Mesenteric fat pad (tissue), 1 donor: ENCODE measurements around the gene ARHGAP22. TPM values are rescaled to one million over a fixed set of nuclear protein-coding genes. Genes with fewer than 3 reads are reported as not detected.

ENCODE experiments used
- DNase-seq: peaks from one replicate; pipeline ENCODE4 v3.0.0-alpha.2; 2020; ENCODE audit warnings: low spot score
- total RNA-seq: library from RNA; stranded (reverse); fragmentation: NEBNext Ultra II Directional; extraction: Animal tissue kit (Norgen Biotek cat#: 25700); gene quantifications from one replicate; pipeline ENCODE4 v1.2.1, GENCODE V29; 2021
- donor health status: DM: yes; HTN: yes; CAD: no.

ARHGAP22 gene
- total RNA-seq, 1 donor from 2014 or later = 8.8 TPM

DNA sequence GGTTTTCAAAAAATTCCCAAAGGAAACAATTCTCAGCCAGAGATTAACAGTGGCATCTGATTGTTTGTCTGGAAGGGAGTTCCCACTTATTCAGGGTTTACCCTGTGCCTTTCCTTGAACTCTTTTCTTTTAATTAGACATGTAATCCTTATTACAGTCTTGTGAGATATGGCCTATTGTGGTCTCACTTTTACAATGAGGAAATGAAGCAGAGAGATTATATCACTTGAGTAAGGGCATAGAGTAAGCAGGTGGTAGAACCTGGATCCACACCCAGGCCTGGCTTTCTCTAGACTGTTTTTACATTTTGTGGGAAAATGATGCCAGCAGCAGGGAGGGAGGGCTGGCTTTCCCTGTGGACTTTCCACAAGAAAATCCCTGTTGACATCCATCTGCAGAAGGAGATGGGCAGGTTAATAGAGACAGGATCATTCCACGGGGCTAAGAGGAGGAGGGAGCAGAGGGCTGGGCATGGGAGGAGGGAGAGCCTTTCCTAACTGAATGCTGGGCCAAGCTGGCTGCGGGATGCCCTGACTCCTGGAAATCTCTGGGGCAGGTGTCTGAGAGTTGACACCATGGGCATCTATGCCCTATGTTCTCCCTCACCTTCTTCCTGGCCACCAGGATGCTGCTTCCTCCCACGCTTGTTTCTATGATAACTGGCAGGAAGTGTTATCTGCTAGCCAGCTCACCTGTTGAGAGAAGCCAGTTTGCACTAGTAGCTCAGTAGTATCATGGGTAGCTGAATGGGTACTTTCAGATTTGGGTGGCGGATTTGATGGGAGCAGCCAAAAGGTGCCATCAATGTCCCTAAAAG lies 28.7 kb upstream of the ARHGAP22 start:
- DNase-seq = no peak

DNA sequence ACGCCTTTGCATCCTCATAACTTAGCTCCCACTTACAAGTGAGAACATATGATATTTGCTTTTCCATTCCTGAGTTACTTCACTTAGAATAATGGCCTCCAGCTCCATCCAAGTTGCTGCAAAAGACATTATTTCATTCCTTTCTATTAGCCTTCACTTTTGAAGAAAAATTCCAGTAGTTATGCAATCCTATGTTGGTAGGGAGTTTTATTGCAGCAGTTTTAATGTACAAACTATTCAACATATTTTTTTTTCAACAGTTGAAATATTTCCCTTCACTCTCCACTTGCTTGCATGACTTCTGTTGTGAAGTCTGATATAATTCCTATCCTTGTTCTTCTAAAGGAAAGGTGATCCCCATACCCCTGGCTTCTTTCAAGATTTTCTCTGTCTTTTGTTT lies 27.3 kb upstream of the ARHGAP22 start:
- DNase-seq = no peak

DNA sequence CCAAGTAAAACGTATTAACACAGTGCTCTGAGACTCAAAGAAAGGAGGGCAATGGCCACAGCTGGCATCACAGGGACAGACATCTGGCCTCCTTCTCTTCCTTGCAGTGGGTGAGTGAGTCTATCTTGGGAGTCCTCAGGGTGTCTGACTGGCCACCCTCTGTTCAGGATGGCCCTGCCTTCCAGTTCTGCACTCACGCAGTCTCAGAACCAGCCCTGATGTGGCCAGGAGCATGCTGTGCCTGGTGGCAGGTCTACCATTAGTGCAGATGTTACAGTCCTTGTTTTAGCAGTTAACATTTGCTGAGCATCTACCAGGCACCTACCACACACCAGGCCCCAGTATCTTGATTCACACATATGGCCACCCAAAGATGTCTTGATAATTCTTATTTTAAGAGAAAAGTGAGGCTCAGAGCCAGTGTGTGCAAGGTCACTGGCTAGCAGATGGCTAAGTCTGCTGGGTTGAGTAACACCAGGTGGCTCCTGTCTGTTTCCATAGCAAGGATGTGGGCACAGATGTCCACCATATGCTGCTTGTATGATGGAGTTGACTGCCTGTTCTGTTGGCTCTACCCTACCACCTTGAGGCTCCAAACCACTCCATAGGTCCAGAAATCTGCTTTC lies 23.2 kb upstream of the ARHGAP22 start:
- no peak for DNase-seq

DNA sequence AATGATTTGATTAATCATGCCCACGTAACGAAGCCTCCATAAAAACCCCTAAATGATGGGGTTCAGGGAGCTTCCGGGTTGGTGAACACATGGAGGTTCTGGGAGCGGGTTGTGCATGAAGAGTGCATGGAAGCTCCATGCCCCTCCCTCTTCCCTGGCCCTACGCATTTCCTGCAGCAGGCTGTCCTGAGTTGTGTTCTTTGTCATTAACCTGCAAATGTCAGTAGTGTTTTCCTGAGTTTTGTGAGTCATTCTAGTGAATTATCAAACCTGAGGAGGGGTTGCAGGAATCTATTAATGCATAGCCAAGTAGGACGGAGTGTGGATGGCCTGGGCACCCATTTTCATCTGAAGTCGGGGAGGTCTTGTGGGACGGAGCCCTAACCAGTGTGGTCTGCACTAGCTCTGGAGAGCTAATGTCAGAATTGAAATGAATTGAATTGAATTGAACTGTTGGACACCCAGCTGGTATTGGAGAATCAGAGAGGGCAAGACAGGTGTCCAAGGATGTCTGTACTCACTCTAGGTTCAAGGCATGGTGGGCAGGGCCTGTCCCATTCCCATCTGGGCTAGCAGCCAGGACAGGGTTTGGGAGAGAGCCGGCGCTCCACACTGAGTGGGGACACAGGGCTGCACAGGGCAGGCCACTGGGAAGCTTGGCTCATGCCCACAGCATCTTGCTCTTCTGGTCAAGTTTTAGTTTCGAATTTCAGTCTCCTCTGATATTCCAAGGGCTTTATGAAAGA lies 22.3 kb upstream of the ARHGAP22 start:
- no peak for DNase-seq

DNA sequence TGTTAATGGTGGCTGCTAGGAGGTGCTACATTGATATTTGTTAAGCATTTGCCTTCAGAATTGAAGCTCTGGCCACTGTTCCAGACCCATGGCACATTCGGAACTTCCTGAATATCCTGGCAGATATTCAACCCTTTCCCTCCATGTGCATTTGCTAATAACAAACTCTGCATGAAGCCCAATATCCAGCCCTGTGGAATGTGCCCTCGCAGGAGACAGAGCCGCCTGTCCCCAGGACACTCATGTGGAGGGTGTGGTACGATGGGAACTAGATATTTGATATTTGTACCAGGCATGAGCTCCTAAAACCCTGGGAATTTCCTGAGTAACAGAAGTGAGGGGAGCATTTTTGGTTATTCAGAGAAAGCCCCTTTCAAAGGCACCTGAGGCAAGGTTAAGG lies 21.6 kb upstream of the ARHGAP22 start:
- DNase-seq = no peak

DNA sequence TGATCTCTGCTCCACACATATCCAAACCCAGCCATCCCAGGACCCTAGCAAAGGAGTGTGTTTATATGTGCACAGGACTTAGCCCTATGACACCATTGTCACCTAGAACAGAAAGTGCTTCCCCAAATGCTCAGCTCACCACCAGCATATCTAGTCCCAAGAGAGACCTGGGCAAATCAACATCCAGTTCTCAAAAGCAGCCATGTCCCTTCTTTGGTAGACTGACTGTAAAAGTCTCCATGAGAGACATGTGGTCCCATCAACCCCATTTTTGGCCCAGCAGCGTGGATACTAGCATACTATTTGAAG lies 20.9 kb upstream of the ARHGAP22 start:
- DNase-seq = no peak

DNA sequence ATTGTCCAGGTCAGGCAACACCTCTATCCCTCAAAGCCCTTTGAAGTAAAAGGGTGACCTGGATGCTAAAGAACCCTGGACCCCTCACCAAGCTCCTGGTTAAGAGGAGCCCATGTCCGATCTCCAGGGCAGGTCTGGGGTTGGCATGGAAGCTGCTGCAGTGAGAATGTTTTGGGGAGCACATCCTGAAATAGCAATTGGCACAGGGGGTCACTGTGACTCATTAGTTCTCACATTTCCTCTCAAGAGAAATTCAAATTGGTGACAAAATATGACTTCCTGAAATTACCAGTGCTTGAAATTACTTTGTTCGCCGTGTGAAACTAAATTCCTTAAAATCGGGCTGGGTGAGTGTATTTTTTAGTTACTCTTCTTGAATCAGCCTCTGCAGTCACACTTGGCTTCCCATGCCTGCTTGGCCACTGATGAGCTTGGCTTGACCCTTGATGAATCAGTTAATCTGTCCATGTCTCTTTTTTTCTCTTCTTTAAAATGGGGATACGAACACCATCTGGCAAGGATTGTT lies 18.8 kb upstream of the ARHGAP22 start:
- DNase-seq = no peak

DNA sequence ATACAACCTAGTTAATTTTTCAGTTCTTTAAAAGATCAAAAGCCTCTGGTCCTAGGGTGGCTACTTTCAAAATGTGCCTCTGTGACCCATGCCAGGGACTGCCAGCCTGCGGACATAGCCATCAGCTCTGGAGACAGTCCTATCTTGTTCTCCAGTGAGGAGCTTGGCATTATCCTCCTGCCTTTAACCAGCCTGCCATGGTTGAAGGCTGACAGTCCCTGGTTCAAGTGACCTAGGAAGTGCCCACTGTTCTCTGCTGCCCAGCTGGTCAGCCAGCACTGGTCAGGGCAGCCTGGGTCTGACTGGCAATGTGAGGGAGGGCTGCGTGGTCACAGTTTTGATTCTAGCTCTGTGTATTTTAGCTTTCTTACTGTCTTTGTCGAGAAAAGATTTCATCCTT lies 18.1 kb upstream of the ARHGAP22 start:
- no peak for DNase-seq

DNA sequence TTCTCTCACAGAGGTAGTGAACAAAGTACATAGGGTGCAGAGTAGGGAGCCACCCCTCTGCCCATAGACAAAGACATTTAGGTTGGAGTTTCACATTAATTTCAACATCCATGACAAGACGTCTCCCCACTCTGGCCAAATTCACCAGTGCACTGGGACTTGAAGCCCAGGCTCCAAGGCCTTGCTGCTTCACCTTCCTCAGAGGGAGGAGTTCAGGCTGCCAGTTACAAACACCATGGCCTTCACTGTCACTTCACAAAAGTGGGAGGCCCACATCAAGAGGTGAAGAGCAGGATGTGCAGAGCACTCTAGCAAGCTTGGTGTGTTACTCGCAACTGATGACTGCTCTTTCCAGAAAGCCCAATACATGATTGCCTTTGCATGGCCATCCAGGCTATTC lies 15.8 kb upstream of the ARHGAP22 start:
- no peak for DNase-seq

DNA sequence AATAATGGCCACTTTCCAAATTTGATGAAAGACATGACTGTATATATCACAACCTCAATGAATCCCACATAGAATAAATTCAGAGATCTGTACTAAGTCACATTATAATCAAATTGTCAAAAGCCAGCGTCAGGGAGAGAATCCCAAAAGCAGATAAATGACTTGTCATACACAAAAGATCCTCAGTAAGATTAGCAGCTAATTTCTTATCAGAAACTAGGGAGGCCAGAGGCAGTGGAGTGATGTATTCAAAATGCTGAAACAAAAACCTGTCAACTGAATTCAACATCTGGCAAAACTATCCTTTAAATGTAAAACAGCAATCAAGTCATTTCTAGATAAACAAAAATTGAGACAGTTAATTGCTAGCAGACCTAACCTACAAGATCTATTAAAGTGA lies 11.6 kb upstream of the ARHGAP22 start:
- no peak for DNase-seq

DNA sequence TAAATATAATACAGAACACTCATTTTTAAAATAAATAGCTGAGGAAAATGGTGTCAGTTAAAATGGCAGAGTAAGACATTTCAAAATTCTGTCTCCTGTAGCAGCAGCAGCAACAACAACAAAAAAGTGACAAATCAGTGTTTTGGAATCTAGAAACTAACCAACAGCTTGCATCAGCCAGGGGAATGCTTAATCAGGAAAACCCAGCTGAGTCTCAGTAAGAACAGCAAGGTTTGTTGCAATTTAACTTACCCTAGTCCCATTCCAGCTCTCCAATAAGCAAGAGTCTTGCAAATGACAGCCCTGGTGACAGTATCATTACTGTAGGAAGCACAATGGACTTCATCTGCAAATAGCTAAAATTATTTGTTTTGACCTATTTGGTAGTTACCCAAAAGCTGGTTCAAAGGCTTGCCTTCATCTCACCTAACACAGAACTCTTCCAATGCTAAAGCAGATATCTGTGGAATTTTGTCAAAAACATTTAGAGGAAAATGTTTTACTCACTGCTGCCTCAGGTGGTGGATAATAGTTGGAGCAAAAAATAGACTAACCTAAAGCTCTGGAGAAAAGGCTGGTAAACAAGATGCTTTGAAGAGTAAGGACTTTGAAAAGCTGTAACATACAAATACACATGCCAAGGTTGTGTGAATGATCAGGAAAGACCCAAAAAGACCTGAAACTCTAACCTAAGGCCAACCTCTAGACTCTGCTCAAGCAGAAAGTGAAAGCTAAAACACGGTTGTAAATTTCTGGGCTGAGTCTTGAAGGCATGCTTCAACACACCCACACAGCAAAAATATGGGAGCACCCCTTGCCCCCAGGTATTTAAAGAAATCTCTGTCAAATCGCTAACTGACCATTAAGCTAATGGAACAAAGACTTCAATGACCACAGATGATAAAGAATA lies 9.9 kb upstream of the ARHGAP22 start:
- no peak for DNase-seq

DNA sequence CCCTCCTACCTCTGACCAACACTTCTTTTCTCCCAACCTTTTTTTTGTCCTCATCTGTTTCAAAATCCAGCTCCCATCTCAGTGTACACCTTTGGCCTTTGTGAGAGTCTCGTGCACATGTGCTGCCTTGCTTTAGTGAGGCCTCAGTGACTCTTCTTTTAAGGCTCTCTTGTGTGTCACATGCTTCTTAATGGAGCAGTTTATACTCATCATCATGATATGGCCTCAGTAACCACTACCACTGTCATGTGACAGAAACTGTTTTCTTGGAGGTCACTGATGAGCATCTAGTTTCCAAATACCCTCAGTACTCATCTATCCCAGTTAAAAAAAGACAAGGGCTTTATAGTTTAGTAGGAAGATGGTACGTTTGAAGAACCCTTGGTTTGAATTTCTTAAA lies 8.1 kb upstream of the ARHGAP22 start:
- no peak for DNase-seq

DNA sequence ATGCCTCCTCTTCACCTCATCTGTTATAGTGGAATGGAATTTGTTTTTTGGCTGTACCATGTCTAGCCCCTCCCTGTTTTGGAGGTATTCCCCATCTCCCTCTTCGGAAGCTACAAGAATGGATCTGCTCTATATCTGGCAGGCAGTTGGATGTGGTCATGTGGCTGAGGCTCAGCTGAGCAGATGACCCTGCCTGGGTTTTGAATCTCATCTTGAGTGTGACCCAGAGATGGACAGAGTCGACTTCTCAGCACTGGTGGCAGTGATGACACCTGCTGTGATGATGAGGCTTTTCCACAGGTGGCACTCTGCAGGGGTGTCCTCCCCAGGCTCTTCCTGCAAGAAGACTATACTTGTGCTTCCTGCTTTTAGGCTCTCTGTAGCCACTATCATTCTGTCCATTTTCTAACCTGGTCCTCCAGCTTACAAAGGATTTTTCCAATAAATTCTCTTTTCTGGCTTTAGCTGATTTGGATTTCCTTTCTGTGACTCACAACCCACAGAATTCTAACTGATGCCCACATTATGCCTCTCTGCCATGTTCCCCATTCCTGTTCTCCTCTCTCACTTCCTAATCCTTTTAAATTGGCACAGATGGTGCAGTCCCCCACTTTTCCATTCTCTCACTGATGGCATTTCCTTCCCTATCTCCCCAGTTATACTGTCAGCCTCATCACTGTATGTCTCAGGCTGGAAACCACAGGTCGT lies 7.5 kb upstream of the ARHGAP22 start:
- DNase-seq = no peak

DNA sequence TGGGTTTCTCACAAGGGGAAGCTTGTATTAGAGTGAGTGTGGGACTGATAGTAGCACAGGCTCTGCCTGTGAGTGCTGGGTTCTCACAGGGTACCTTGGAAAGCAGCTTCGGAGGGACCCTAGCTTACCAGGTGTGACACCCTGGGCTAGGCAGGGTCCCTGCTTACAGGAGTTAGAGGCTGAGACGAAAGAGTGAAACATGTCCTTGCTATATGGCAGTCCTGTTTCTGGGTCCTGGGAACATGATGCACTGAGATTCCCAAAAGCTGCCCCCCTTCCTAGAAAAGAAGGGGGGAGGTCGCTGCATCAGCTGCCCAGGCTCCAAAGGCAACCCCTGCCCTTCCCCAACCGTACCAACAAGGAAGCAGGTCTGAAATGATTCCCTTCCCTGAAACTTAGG lies 6.3 kb upstream of the ARHGAP22 start:
- no peak for DNase-seq

DNA sequence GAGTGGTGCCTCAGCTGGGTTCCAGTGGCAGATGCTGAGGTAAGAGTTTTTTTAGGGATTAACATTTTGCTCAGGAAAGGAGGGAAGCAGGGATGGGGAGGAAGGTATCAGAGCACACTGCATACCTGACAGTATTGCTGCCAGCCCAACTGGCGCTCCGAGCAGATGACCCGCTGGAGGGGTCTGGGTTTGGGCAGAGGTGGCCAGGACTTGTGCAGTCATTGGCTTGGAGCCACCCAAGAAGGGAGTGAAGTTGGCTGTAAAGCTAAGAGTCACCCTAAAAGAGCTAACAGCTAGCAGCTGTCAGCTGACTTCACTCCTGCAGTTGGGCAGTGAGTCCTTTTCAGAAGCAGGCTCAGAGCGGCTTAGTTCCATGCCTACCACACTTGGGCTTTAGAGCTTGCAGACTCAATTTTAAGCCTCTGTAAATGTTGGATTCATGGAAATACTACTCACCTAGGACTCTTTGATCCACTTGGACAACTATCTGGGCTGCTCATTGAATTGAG lies 5.8 kb upstream of the ARHGAP22 start:
- no peak for DNase-seq

DNA sequence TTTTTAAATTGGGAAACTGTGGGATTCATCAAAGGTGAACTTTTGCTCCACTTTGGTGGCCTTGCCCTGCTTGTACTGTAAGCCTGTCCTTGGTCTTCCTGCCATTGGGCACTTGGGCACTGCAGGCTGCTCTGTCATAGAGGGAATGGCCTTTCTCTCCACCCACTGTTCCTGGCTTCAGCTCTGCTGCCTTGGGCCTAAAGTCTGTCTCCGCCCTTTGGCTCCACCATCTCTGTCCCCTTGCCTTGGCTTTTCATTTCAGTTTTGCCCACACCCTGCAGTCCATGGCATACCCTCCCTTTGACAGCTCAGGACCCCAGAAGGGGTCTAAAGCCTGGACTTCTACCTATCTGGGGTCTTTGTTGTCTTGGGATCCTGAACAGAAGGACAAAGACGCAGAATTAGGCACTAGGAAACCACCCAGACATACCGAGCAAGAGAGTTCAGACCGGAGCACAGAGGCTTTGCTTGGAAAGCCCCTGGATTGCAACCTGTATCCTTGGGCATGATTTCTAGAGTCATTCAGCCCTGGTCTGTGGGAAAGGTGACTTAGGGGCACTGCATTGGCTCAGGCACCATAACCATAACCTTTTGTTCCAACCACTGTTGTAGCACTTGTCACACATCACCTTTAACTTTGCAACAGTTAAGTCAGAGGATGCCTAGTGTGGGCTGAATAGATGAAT lies 5.2 kb upstream of the ARHGAP22 start:
- no peak for DNase-seq

DNA sequence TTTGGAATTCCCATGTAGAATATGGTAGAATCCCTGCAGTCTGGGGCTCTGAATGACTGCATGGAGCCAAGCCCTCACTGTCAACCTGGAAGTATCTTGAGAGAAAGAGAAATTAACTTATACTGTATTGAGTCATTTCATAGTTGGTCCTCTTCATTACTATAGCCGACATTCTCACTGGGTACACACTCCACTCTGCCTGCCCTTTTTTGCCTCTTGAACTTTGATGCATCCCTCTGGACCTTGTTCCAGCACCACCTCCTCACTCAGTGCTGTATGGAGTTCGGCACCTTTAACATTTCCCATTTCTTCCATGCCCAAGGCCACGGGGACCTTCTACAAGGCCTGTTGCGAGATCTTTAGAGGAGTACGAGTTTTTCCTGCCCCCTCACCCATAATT lies 4.6 kb upstream of the ARHGAP22 start:
- no peak for DNase-seq

DNA sequence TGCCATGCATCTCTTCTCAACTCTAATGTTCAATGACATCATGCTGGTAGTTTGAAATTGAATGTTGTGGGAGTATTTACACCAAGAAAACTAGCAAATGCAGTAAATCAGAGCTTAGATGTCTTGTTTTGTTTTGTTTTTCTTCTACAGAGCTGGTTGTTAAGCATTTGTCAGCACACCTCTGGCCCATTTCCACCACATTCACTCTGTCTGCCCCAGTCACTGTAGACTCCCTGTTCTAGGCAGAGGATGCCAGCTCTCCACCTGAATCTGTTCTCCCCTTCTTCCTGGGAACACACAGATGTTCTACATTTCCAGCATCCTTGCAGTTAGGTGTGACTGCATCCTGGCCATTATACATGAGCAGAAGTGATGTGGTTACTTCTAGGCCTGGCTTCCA lies 4.1 kb upstream of the ARHGAP22 start:
- peak; percentile 35 for DNase-seq

DNA sequence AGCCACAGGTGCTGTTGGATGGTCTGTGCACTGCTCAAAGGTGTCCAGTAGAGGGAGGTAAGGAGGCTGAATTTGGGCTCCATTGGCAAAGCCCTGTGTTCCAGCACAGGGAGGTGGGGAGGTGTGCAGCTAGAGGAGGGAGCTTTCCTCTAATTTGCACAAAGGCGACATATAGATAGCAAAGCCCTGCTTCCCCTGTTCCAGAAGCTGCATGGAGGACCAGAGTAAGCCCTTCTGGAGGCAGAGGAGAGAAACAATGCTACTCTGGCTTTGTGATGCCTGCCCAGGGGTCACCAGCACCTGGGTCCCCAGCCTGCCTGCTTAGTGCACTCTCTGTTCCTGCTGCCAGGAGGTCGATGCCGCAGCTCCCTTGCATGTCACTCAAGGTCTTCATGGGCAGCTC lies 3.4 kb upstream of the ARHGAP22 start:
- DNase-seq = peak; percentile 51
